H1 (cell line): ENCODE data around the gene MGST3. TPM values are rescaled to one million over a fixed set of nuclear protein-coding genes. Genes with fewer than 3 reads are reported as not detected.

Experiments used
- ASH2L ChIP-seq: fragments of 200-600, 300-600 bp; sonication (generic); IDR thresholded peaks from one replicate; pipeline ENCODE4 v1.7.1; 2017; ENCODE audit warnings: low read length
- CBX5 ChIP-seq: fragments of 300-800, 300-1000 bp; sonication (generic); IDR thresholded peaks from 2 replicates; pipeline ENCODE4 v1.7.1; 2016; ENCODE audit warnings: antibody characterized with exemption, low read length, low read depth
- CBX8 ChIP-seq: fragments of 300-800, 300-1000 bp; sonication (generic); IDR thresholded peaks from 2 replicates; pipeline ENCODE4 v1.7.1; 2016; ENCODE audit warnings: low read depth, low read length, borderline replicate concordance
- CREB1 ChIP-seq: IDR thresholded peaks from 2 replicates; pipeline ENCODE4 v1.6.1; 2012; ENCODE audit warnings: inconsistent platforms
- CTBP2 ChIP-seq: IDR thresholded peaks from 2 replicates; pipeline ENCODE4 v1.7.0; 2011; ENCODE audit warnings: borderline replicate concordance, mild to moderate bottlenecking, moderate library complexity, mixed read lengths, low read length; ENCODE audit not compliant: insufficient read depth, insufficient read length
- EP300 ChIP-seq, 2 experiments: IDR thresholded peaks; 1 replicate in 1 of 2; 2 replicates in 1 of 2; pipeline ENCODE4 v1.6.1; 2011 to 2012; ENCODE audit warnings: low read depth in 2 of 2, low read length in 2 of 2, mild to moderate bottlenecking in 2 of 2, borderline replicate concordance in 1 of 2, inconsistent platforms in 1 of 2, moderate library complexity in 1 of 2
- EZH2 ChIP-seq: fragments of 200-600 bp; sonication (generic); IDR thresholded peaks from 2 replicates; pipeline ENCODE4 v1.7.1; 2012; ENCODE audit warnings: low read depth, mild to moderate bottlenecking, moderate library complexity, low read length, inconsistent platforms; ENCODE audit not compliant: severe bottlenecking
- GABPA ChIP-seq: IDR thresholded peaks from 2 replicates; pipeline ENCODE4 v1.6.1; 2011; ENCODE audit warnings: mild to moderate bottlenecking, low read length, moderate library complexity, borderline replicate concordance; ENCODE audit not compliant: insufficient read depth
- HDAC6 ChIP-seq: IDR thresholded peaks from one replicate; pipeline ENCODE4 v1.7.1; 2012; ENCODE audit warnings: low read depth, mild to moderate bottlenecking, inconsistent platforms, low read length, moderate library complexity
- JUND ChIP-seq: IDR thresholded peaks from 2 replicates; pipeline ENCODE4 v1.6.1; 2011; ENCODE audit warnings: mild to moderate bottlenecking, improper control_type of control experiment, low read length
- MAFK ChIP-seq: IDR thresholded peaks from 2 replicates; pipeline ENCODE4 v1.6.1; 2012; ENCODE audit warnings: low read depth, mild to moderate bottlenecking, improper control_type of control experiment, low read length
- PHF8 ChIP-seq: fragments of 200-600 bp; sonication (generic); conservative IDR thresholded peaks from 2 replicates; pipeline ENCODE4 v1.7.1; 2012; ENCODE audit warnings: low read depth, mild to moderate bottlenecking, inconsistent platforms, low read length, moderate library complexity
- POLR2A ChIP-seq, 2 experiments: IDR thresholded peaks; 1 replicate in 1 of 2; 2 replicates in 1 of 2; pipeline ENCODE4 v1.6.1; 2011; ENCODE audit warnings: low read depth in 2 of 2, low read length in 2 of 2, mild to moderate bottlenecking in 2 of 2; ENCODE audit errors: control extremely low read depth in 1 of 2
- RAD21 ChIP-seq, 2 experiments: IDR thresholded peaks in 1 of 2; conservative IDR thresholded peaks in 1 of 2; 2 replicates each; pipeline ENCODE4 v1.6.1; 2011; ENCODE audit warnings: low read depth in 2 of 2, low read length in 2 of 2, improper control_type of control experiment in 1 of 2, inconsistent platforms in 1 of 2, mild to moderate bottlenecking in 1 of 2, moderate library complexity in 1 of 2
- SAP30 ChIP-seq: fragments of 300-600 bp; sonication (generic); IDR thresholded peaks from 2 replicates; pipeline ENCODE4 v1.7.1; 2012; ENCODE audit warnings: low read length, moderate library complexity, mild to moderate bottlenecking, inconsistent platforms; ENCODE audit not compliant: insufficient read depth, insufficient replicate concordance
- SIN3A ChIP-seq, 2 experiments: IDR thresholded peaks in 1 of 2; conservative IDR thresholded peaks in 1 of 2; 2 replicates each; pipeline ENCODE4 v1.6.1; 2011 to 2012; ENCODE audit warnings: low read length in 2 of 2, improper control_type of control experiment in 1 of 2, low read depth in 1 of 2, mild to moderate bottlenecking in 1 of 2
- SP1 ChIP-seq: IDR thresholded peaks from 2 replicates; pipeline ENCODE4 v1.6.1; 2011; ENCODE audit warnings: low read depth, low read length
- SRF ChIP-seq: IDR thresholded peaks from 2 replicates; pipeline ENCODE4 v1.6.1; 2011; ENCODE audit warnings: mild to moderate bottlenecking, low read depth, low read length, moderate library complexity
- TAF1 ChIP-seq: IDR thresholded peaks from 2 replicates; pipeline ENCODE4 v1.6.1; 2011; ENCODE audit warnings: mild to moderate bottlenecking, low read depth, low read length
- TAF7 ChIP-seq: optimal IDR thresholded peaks from 2 replicates; pipeline ENCODE3; 2011; ENCODE audit warnings: low read depth, mild to moderate bottlenecking, inconsistent platforms, low read length, moderate library complexity, borderline replicate concordance
- TEAD4 ChIP-seq: IDR thresholded peaks from 2 replicates; pipeline ENCODE4 v1.6.1; 2012; ENCODE audit warnings: low read depth, low read length, inconsistent platforms, mixed read lengths
- polyA plus RNA-seq, 7 experiments: library from polyadenylated mRNA; depleted of rRNA in 3 of 7; stranded (reverse) in 5 of 7; unstranded in 2 of 7; fragments of >200 nt in 5 of 7; fragments of 200-250 nt in 2 of 7; gene quantifications; 1 replicate in 5 of 7; 2 replicates in 1 of 7; 4 replicates in 1 of 7; pipeline versions ENCODE4 v1.2.1 to v1.2.3, GENCODE V29; 2011 to 2013; ENCODE audit warnings: missing spikeins in 2 of 7, mixed read lengths in 2 of 7
- total RNA-seq: library from RNA; stranded (reverse); fragmentation: NEBNext Ultra II Directional; extraction: Animal tissue kit (Norgen Biotek cat#: 25700); gene quantifications from 2 replicates; pipeline ENCODE4 v1.2.1, GENCODE V29; 2021
- TF ChIP-seq, protein P1 (sequence below): IDR thresholded peaks from 2 replicates; pipeline ENCODE4 v1.6.1; 2012; ENCODE audit warnings: inconsistent platforms

The MGST3 gene
- total and polyA plus RNA-seq, 2 of the 8 experiments (the other 6 are each of a cell fraction or from before 2014, with no cell fraction given): 124 to 257 TPM

DNA sequence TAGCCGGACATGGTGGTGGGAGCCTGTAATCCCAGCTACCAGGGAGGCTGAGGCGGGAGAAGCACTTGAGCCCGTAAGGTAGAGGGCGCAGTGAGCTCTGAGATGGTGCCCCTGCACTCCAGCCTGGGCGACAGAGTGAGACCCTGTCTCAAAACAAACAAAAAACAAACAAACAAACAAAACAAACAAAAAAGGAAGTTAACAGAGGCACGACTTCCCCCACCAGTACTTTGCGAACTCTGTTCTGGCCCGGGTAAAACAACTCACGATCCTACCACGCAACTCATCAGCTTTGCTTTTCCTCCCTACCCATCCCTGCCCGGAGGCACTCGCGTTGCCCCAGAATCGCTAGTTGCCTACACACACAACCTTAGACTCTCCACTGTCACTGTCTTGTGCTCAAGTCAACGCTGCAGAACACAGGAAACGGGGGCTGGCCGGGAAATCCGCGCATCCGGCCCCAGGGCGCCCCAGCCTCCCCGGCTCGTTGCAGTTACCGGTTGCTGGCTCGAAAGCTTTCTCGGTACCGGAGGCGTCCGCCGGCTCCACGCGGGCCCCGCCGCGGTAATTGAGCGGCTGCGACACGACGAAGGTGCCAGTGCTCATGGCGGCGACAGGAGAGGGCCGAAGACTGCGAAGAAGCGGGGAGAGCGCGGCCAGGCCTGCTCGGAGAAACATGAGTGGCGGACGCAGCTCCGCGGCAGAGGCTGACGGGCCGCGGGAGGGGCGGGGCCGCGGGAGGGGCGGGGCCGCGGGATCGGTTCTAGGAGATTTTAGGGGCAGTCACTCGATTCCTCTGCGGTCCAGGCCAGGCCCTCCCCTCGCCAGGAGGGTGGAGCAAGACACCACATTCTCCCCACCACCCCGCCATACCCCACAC, 67.1 kb downstream of the MGST3 start, which contains the start of gene ALDH9A1 (continued):
- TF ChIP-seq TAF1 (peak; percentile 76; the same call in 1 of the 2 replicates), SP1 (no peak), CBX5 (no peak), SIN3A (conservative IDR thresholded peaks at IDR 0.05 in 1 of 2, IDR thresholded peaks at IDR 0.05 in 1 of 2; ENCODE audit: low read depth in 1 of 2, low read length in 2 of 2) (peak; percentile 49 to 62; a peak in 1 of 4 replicates), GABPA (no peak), TAF7 (peak; percentile 51), PHF8 (peak; percentile 89), POLR2A (IDR thresholded peaks at IDR 0.05; ENCODE audit: control extremely low read depth in 1 of 2, low read depth in 2 of 2, low read length in 2 of 2) (peak; percentile 56 to 81), SRF (no peak), MAFK (no peak), TEAD4 (no peak), JUND (no peak), CBX8 (no peak), EZH2 (no peak), CTBP2 (no peak), EP300 (IDR thresholded peaks at IDR 0.05; ENCODE audit: borderline replicate concordance in 1 of 2, low read depth in 2 of 2, low read length in 2 of 2) (no peak), SAP30 (peak; percentile 76), CREB1 (no peak), HDAC6 (no peak), RAD21 (IDR thresholded peaks at IDR 0.05 in 1 of 2, conservative IDR thresholded peaks at IDR 0.05 in 1 of 2; ENCODE audit: low read depth in 2 of 2, low read length in 2 of 2) (0 out of 4 replicates have a peak, but pooled peaks of 1 of the 2 experiments have one; percentile 2), ASH2L (peak; percentile 82)
- TF ChIP-seq, protein P1, sequence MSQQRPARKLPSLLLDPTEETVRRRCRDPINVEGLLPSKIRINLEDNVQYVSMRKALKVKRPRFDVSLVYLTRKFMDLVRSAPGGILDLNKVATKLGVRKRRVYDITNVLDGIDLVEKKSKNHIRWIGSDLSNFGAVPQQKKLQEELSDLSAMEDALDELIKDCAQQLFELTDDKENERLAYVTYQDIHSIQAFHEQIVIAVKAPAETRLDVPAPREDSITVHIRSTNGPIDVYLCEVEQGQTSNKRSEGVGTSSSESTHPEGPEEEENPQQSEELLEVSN: peak; percentile 26; the same call in 1 of the 2 replicates
